ENCODE results near the gene GDI2.
"Not testable (repeated sequence)": the region's sequence is repeated elsewhere in the genome, so short reads cannot be mapped to it uniquely, and the experiment has no call there.

Gene GDI2

GRCh38 chr10:5813341-5814109 lies at the start of gene GDI2:
Gene GDI2, minus strand, starts transcription at chr10:5813434. Its CDS starts 176 bp downstream, at chr10:5813258.
- peak; percentile 92 to 96 for ATAC-seq

GRCh38 chr10:5862360-5862961 lies 49.2 kb upstream of the GDI2 start:
- peak; percentile 74 to 78 for ATAC-seq

GRCh38 chr10:5860066-5860465 lies 46.8 kb upstream of the GDI2 start:
- no peak for ATAC-seq

GRCh38 chr10:5858811-5859210 lies 45.6 kb upstream of the GDI2 start:
- ATAC-seq, result no peak

- no peak for ATAC-seq
Observed at GRCh38 chr10:5856701-5857004, 43.4 kb upstream of the GDI2 start.

- no peak for ATAC-seq
Observed at GRCh38 chr10:5855979-5856700, 42.9 kb upstream of the GDI2 start.

GRCh38 chr10:5854131-5854475 lies 40.9 kb upstream of the GDI2 start:
- no peak for ATAC-seq

- not testable (repeated sequence) for ATAC-seq
Observed at GRCh38 chr10:5846667-5847066, 33.4 kb upstream of the GDI2 start.

- ATAC-seq, result no peak
Observed at GRCh38 chr10:5844345-5845055, 31.3 kb upstream of the GDI2 start.

GRCh38 chr10:5843686-5844344 lies 30.6 kb upstream of the GDI2 start:
- ATAC-seq, result peak; percentile 80 to 86

- ATAC-seq, result no peak
Observed at GRCh38 chr10:5841965-5842364, 28.7 kb upstream of the GDI2 start.

- ATAC-seq, result no peak
Observed at GRCh38 chr10:5840314-5841307, 27.4 kb upstream of the GDI2 start.

GRCh38 chr10:5836181-5836580 lies 22.9 kb upstream of the GDI2 start:
- ATAC-seq, result not testable (repeated sequence)

GRCh38 chr10:5835446-5836095 lies 22.3 kb upstream of the GDI2 start:
- no peak for ATAC-seq

GRCh38 chr10:5833814-5834213 lies 20.6 kb upstream of the GDI2 start:
- no peak for ATAC-seq

GRCh38 chr10:5832946-5833345 lies 19.7 kb upstream of the GDI2 start:
- ATAC-seq, result no peak

GRCh38 chr10:5831446-5831782 lies 18.2 kb upstream of the GDI2 start:
- ATAC-seq, result no peak

GRCh38 chr10:5830629-5831445 lies 17.6 kb upstream of the GDI2 start:
- peak in 1 of 2 donors; percentile 20 for ATAC-seq

GRCh38 chr10:5829267-5829666 lies 16.0 kb upstream of the GDI2 start:
- no peak for ATAC-seq

- ATAC-seq, result no peak
Observed at GRCh38 chr10:5828725-5829124, 15.5 kb upstream of the GDI2 start.
